Type B pancreatic cell (in vitro differentiated cells): ENCODE results near the gene ZNFX1. TPM values are rescaled to one million over a fixed set of nuclear protein-coding genes. Genes with fewer than 3 reads are reported as not detected.

Experiments
- DNase-seq: peaks from one replicate; pipeline ENCODE4 v3.0.0; 2021; ENCODE audit warnings: mixed read lengths; ENCODE audit not compliant: unreplicated experiment; ENCODE audit errors: extremely low spot score
- H3K27ac Mint-ChIP-seq: 2 replicates; pipeline ENCODE4 v1.8.0; 2021; ENCODE audit warnings: mild to moderate bottlenecking, mixed read lengths
- H3K27me3 Mint-ChIP-seq: 2 replicates; pipeline ENCODE4 v1.8.0; 2021; ENCODE audit warnings: mixed read lengths
- H3K36me3 Mint-ChIP-seq: 2 replicates; pipeline ENCODE4 v1.8.0; 2021; ENCODE audit warnings: mixed read lengths
- H3K4me1 Mint-ChIP-seq: one replicate; pipeline ENCODE4 v1.8.0; 2021; ENCODE audit warnings: mixed read lengths; ENCODE audit not compliant: unreplicated experiment
- H3K4me3 Mint-ChIP-seq: 2 replicates; pipeline ENCODE4 v1.8.0; 2021; ENCODE audit warnings: mild to moderate bottlenecking, mixed read lengths
- H3K9me3 Mint-ChIP-seq: 2 replicates; pipeline ENCODE4 v1.8.0; 2021; ENCODE audit warnings: mixed read lengths
- total RNA-seq: library from RNA; stranded (reverse); gene quantifications from 2 replicates; pipeline ENCODE4 v1.2.1, GENCODE V29; 2021; ENCODE audit warnings: low replicate concordance
- TF ChIP-seq, protein P1 (sequence below): fragments of 200-600 bp; sonication (generic); conservative IDR thresholded peaks from 2 replicates; pipeline ENCODE4 v1.5.0; 2021; ENCODE audit warnings: antibody characterized with exemption, mild to moderate bottlenecking

Gene ZNFX1
- total RNA-seq, 1 donor from 2014 or later: 14.1 TPM

GRCh38 chr20:49282584-49283171, 4.8 kb upstream of the ZNFX1 start:
- TF ChIP-seq, protein P1, sequence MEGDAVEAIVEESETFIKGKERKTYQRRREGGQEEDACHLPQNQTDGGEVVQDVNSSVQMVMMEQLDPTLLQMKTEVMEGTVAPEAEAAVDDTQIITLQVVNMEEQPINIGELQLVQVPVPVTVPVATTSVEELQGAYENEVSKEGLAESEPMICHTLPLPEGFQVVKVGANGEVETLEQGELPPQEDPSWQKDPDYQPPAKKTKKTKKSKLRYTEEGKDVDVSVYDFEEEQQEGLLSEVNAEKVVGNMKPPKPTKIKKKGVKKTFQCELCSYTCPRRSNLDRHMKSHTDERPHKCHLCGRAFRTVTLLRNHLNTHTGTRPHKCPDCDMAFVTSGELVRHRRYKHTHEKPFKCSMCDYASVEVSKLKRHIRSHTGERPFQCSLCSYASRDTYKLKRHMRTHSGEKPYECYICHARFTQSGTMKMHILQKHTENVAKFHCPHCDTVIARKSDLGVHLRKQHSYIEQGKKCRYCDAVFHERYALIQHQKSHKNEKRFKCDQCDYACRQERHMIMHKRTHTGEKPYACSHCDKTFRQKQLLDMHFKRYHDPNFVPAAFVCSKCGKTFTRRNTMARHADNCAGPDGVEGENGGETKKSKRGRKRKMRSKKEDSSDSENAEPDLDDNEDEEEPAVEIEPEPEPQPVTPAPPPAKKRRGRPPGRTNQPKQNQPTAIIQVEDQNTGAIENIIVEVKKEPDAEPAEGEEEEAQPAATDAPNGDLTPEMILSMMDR: no peak
- no peak for DNase-seq
- Mint-ChIP-seq H3K4me1 (peaks cover 67% of the 10 kb centered on the region), H3K27ac (peak overlapping the region; percentile 98), H3K36me3 (peaks cover 95% of the 10 kb centered on the region), H3K9me3 (peaks cover 59% of the 10 kb centered on the region), H3K27me3 (peaks cover 29% of the 10 kb centered on the region), H3K4me3 (peak overlapping the region; percentile 98)

GRCh38 chr20:49281913-49282467, 4.1 kb upstream of the ZNFX1 start:
- Mint-ChIP-seq H3K27me3 (peaks cover 29% of the 10 kb centered on the region), H3K36me3 (peaks cover 88% of the 10 kb centered on the region), H3K27ac (peak overlapping the region; percentile 98), H3K4me1 (peaks cover 62% of the 10 kb centered on the region), H3K9me3 (peaks cover 53% of the 10 kb centered on the region), H3K4me3 (peak overlapping the region; percentile 98)
- DNase-seq: no peak
- TF ChIP-seq, protein P1: no peak

- Mint-ChIP-seq H3K4me1 (peaks cover 66% of the 10 kb centered on the region), H3K27ac (peak overlapping the region; percentile 98), H3K4me3 (peak overlapping the region; percentile 98), H3K27me3 (peaks cover 29% of the 10 kb centered on the region), H3K36me3 (peaks cover 86% of the 10 kb centered on the region), H3K9me3 (peaks cover 47% of the 10 kb centered on the region)
- DNase-seq: no peak
- TF ChIP-seq, protein P1: no peak
These were observed 3.4 kb upstream of the ZNFX1 start for GRCh38 chr20:49281059-49281912.

GRCh38 chr20:49280463-49281058, 2.7 kb upstream of the ZNFX1 start:
- peak overlapping the region; percentile 98 for H3K4me3 Mint-ChIP-seq
- H3K27me3 Mint-ChIP-seq: peaks cover 29% of the 10 kb centered on the region
- TF ChIP-seq, protein P1: no peak
- H3K9me3 Mint-ChIP-seq: peaks cover 43% of the 10 kb centered on the region
- peaks cover 81% of the 10 kb centered on the region for H3K36me3 Mint-ChIP-seq
- peak overlapping the region; percentile 98 for H3K27ac Mint-ChIP-seq
- peaks cover 64% of the 10 kb centered on the region for H3K4me1 Mint-ChIP-seq
- no peak for DNase-seq

- no peak for DNase-seq
- TF ChIP-seq, protein P1: no peak
- peaks cover 36% of the 10 kb centered on the region for H3K9me3 Mint-ChIP-seq
- H3K27ac Mint-ChIP-seq: peak overlapping the region; percentile 98
- peak overlapping the region; percentile 98 for H3K4me3 Mint-ChIP-seq
- peaks cover 76% of the 10 kb centered on the region for H3K36me3 Mint-ChIP-seq
- peaks cover 29% of the 10 kb centered on the region for H3K27me3 Mint-ChIP-seq
- peaks cover 60% of the 10 kb centered on the region for H3K4me1 Mint-ChIP-seq
These were observed 2.0 kb upstream of the ZNFX1 start for GRCh38 chr20:49279677-49280462.
